ENCODE measurements around the gene SECTM1. TPM values are rescaled to one million over a fixed set of nuclear protein-coding genes. Genes with fewer than 3 reads are reported as not detected.
"Not testable (repeated sequence)": the region's sequence is repeated elsewhere in the genome, so short reads cannot be mapped to it uniquely, and the experiment has no call there.

Gene SECTM1
- 6.1 TPM for polyA plus RNA-seq (2013)

DNA sequence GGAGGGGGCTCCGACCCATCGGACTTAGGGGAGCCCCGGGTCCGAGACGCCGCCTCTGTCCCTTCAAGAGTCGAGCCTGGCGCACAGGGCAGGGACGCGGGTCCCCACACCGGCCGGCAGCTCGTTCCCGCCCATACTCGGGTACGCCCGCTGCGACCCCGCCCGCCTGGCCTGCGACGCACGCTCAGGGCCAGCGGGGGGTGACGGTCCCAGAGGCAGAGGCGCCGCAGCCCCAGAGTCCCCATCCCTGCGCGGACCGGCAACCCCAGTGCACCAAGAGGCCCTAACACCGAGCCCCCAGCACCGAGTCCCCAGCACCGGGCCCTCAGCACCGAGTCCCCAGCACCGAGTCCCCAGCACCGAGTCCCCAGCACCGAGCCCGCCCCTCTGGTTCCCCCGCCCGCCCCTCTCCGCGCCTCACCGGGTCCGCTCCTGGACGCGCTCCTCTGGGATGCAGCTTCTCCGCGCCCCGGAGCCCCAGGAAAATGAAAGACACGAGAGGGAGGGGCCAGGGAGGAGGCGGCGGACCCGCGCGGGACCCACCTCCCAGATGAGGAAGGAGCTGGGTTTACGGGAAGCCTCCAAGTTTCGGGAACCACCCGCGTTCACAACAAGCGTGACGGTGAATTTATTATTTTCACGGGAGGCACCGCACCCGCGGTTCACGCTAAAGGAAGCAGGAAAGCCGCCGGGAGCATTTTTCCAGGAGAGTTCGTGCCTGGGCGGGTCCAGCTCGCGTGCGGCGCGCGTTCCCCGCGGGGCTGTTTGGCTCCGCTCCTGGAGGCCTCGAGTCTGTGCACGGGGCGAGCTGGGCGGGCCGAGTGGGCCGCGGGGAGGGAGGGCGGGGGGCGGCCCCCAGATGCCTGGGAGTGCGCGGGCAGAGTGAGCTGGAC is at the start of gene SECTM1:
SECTM1 (minus strand) TSS at position 488 of the 893 bp plus-strand sequence. CDS start 6,526 bp downstream, outside the sequence.
- H3K36me3 ChIP-seq (ENCODE audit: control insufficient read depth in 4 of 4, insufficient read depth in 4 of 4, low read length in 3 of 4) = no peaks in the 10 kb centered on the region
- H3K27ac ChIP-seq (ENCODE audit: insufficient read depth in 1 of 2, low read depth in 1 of 2, low read length in 2 of 2, poor library complexity in 1 of 2, severe bottlenecking in 2 of 2) = peak within 1 kb of the TSS in 1 of 2 experiments; percentile 76
- peaks cover 0 to 48% (median 48%) of the 10 kb centered on the region in 4 experiments for H3K4me1 ChIP-seq (ENCODE audit: control extremely low read depth in 1 of 4, control insufficient read depth in 4 of 4, insufficient read depth in 4 of 4, low read length in 3 of 4)
- POLR2A ChIA-PET = interaction anchor here (0.9 to 1.8 kb wide), 4 partner anchors 9 to 92 kb away, joined by 3 to 5 read pairs (median 4); no protein-coding TSS in a partner anchor
- H3K9me3 ChIP-seq (ENCODE audit: control extremely low read depth in 1 of 5, control insufficient read depth in 4 of 5, insufficient read depth in 2 of 5, low read depth in 1 of 5, low read length in 4 of 5) = no peaks in the 10 kb centered on the region
- 1% methylated on average over 80 of the region's 90 CpGs for WGBS (ENCODE audit: insufficient coverage)
- H3K4me3 ChIP-seq (ENCODE audit: control insufficient read depth in 1 of 7, extremely low read depth in 1 of 7, insufficient read depth in 4 of 7, low read depth in 2 of 7, low read length in 6 of 7) = peak within 1 kb of the TSS; percentile 19 to 80 (median 56)
- DNase-seq = peak in 1 of 3 donors; percentile 18
- H3K27me3 ChIP-seq (replicated peaks in 2 of 5; ENCODE audit: control insufficient read depth in 4 of 5, insufficient read depth in 5 of 5, low read length in 4 of 5) = peaks cover 0 to 7% (median 0%) of the 10 kb centered on the region in 5 experiments
- CTCF ChIA-PET = interaction anchor here (0.6 to 3.5 kb wide), 8 partner anchors 10 to 92 kb away, joined by 3 to 19 read pairs (median 6); no protein-coding TSS in a partner anchor

GRCh38 chr17:82382933-82383255 is 49.3 kb upstream of the SECTM1 start:
- peaks cover 2 to 76% (median 15%) of the 10 kb centered on the region in 5 experiments for H3K27me3 ChIP-seq (replicated peaks in 2 of 5; ENCODE audit: control insufficient read depth in 4 of 5, insufficient read depth in 5 of 5, low read length in 4 of 5)

GRCh38 chr17:82382220-82382932 is 48.8 kb upstream of the SECTM1 start:
- 81% methylated on average over 11 of the region's 21 CpGs for WGBS (ENCODE audit: insufficient coverage)
- H3K36me3 ChIP-seq (ENCODE audit: control insufficient read depth in 4 of 4, insufficient read depth in 4 of 4, low read length in 3 of 4); H3K4me3 ChIP-seq (ENCODE audit: control insufficient read depth in 1 of 7, extremely low read depth in 1 of 7, insufficient read depth in 4 of 7, low read depth in 2 of 7, low read length in 6 of 7); POLR2A ChIA-PET; H3K9me3 ChIP-seq (ENCODE audit: control extremely low read depth in 1 of 5, control insufficient read depth in 4 of 5, insufficient read depth in 2 of 5, low read depth in 1 of 5, low read length in 4 of 5); H3K4me1 ChIP-seq (ENCODE audit: control extremely low read depth in 1 of 4, control insufficient read depth in 4 of 4, insufficient read depth in 4 of 4, low read length in 3 of 4); DNase-seq; H3K27ac ChIP-seq (ENCODE audit: insufficient read depth in 1 of 2, low read depth in 1 of 2, low read length in 2 of 2, poor library complexity in 1 of 2, severe bottlenecking in 2 of 2): not testable (repeated sequence)
- CTCF ChIA-PET = interaction anchor here (1.4 kb wide), 1 partner anchor 32 kb away, joined by 4 read pairs; no protein-coding TSS in a partner anchor
- H3K27me3 ChIP-seq (replicated peaks in 2 of 5; ENCODE audit: control insufficient read depth in 4 of 5, insufficient read depth in 5 of 5, low read length in 4 of 5) = peaks cover 2 to 77% (median 15%) of the 10 kb centered on the region in 5 experiments

More at GRCh38 chr17:82382933-82383255, 49.3 kb upstream of the SECTM1 start:
- no peak for DNase-seq
- WGBS (ENCODE audit: insufficient coverage) = 88% methylated on average over 8 of the region's 11 CpGs
- H3K4me1 ChIP-seq (ENCODE audit: control extremely low read depth in 1 of 4, control insufficient read depth in 4 of 4, insufficient read depth in 4 of 4, low read length in 3 of 4) = peaks cover 0 to 10% (median 9%) of the 10 kb centered on the region in 4 experiments
- POLR2A ChIA-PET = no interaction called here
- no peak overlapping the region for H3K27ac ChIP-seq (ENCODE audit: insufficient read depth in 1 of 2, low read depth in 1 of 2, low read length in 2 of 2, poor library complexity in 1 of 2, severe bottlenecking in 2 of 2)
- H3K4me3 ChIP-seq (ENCODE audit: control insufficient read depth in 1 of 7, extremely low read depth in 1 of 7, insufficient read depth in 4 of 7, low read depth in 2 of 7, low read length in 6 of 7) = no peak overlapping the region
- CTCF ChIA-PET = no interaction called here
- no peaks in the 10 kb centered on the region for H3K36me3 ChIP-seq (ENCODE audit: control insufficient read depth in 4 of 4, insufficient read depth in 4 of 4, low read length in 3 of 4)
- no peaks in the 10 kb centered on the region for H3K9me3 ChIP-seq (ENCODE audit: control extremely low read depth in 1 of 5, control insufficient read depth in 4 of 5, insufficient read depth in 2 of 5, low read depth in 1 of 5, low read length in 4 of 5)

GRCh38 chr17:82381703-82382009 is 48.1 kb upstream of the SECTM1 start:
- H3K4me3 ChIP-seq (ENCODE audit: control insufficient read depth in 1 of 7, extremely low read depth in 1 of 7, insufficient read depth in 4 of 7, low read depth in 2 of 7, low read length in 6 of 7); DNase-seq; POLR2A ChIA-PET; H3K36me3 ChIP-seq (ENCODE audit: control insufficient read depth in 4 of 4, insufficient read depth in 4 of 4, low read length in 3 of 4); H3K4me1 ChIP-seq (ENCODE audit: control extremely low read depth in 1 of 4, control insufficient read depth in 4 of 4, insufficient read depth in 4 of 4, low read length in 3 of 4); H3K9me3 ChIP-seq (ENCODE audit: control extremely low read depth in 1 of 5, control insufficient read depth in 4 of 5, insufficient read depth in 2 of 5, low read depth in 1 of 5, low read length in 4 of 5); H3K27ac ChIP-seq (ENCODE audit: insufficient read depth in 1 of 2, low read depth in 1 of 2, low read length in 2 of 2, poor library complexity in 1 of 2, severe bottlenecking in 2 of 2): not testable (repeated sequence)
- 94% methylated on average over 6 of the region's 10 CpGs for WGBS (ENCODE audit: insufficient coverage)
- CTCF ChIA-PET = interaction anchor here (1.4 kb wide), 1 partner anchor 31 kb away, joined by 4 read pairs; no protein-coding TSS in a partner anchor
- H3K27me3 ChIP-seq (replicated peaks in 2 of 5; ENCODE audit: control insufficient read depth in 4 of 5, insufficient read depth in 5 of 5, low read length in 4 of 5) = peaks cover 2 to 72% (median 15%) of the 10 kb centered on the region in 5 experiments

GRCh38 chr17:82380860-82381702 is 47.5 kb upstream of the SECTM1 start:
- Histone ChIP-seq H3K4me1 (ENCODE audit: control extremely low read depth in 1 of 4, control insufficient read depth in 4 of 4, insufficient read depth in 4 of 4, low read length in 3 of 4) (no peaks in the 10 kb centered on the region), H3K4me3 (ENCODE audit: control insufficient read depth in 1 of 7, extremely low read depth in 1 of 7, insufficient read depth in 4 of 7, low read depth in 2 of 7, low read length in 6 of 7) (no peak overlapping the region), H3K27me3 (replicated peaks in 2 of 5; ENCODE audit: control insufficient read depth in 4 of 5, insufficient read depth in 5 of 5, low read length in 4 of 5) (peaks cover 2 to 72% (median 12%) of the 10 kb centered on the region in 5 experiments), H3K9me3 (ENCODE audit: control extremely low read depth in 1 of 5, control insufficient read depth in 4 of 5, insufficient read depth in 2 of 5, low read depth in 1 of 5, low read length in 4 of 5) (no peaks in the 10 kb centered on the region), H3K27ac (ENCODE audit: insufficient read depth in 1 of 2, low read depth in 1 of 2, low read length in 2 of 2, poor library complexity in 1 of 2, severe bottlenecking in 2 of 2) (no peak overlapping the region), H3K36me3 (ENCODE audit: control insufficient read depth in 4 of 4, insufficient read depth in 4 of 4, low read length in 3 of 4) (no peaks in the 10 kb centered on the region)
- WGBS (ENCODE audit: insufficient coverage) = 81% methylated on average over 13 of the region's 23 CpGs
- DNase-seq = no peak
- ChIA-PET POLR2A (no interaction called here), CTCF (interaction anchor here (1.4 kb wide), 1 partner anchor 30 kb away, joined by 4 read pairs; no protein-coding TSS in a partner anchor)

GRCh38 chr17:82378741-82379021 is 45.1 kb upstream of the SECTM1 start:
- H3K27me3 ChIP-seq (replicated peaks in 2 of 5; ENCODE audit: control insufficient read depth in 4 of 5, insufficient read depth in 5 of 5, low read length in 4 of 5) = peaks cover 2 to 72% (median 16%) of the 10 kb centered on the region in 5 experiments

More at GRCh38 chr17:82378741-82379021, 45.1 kb upstream of the SECTM1 start:
- Histone ChIP-seq H3K27ac (ENCODE audit: insufficient read depth in 1 of 2, low read depth in 1 of 2, low read length in 2 of 2, poor library complexity in 1 of 2, severe bottlenecking in 2 of 2) (no peak overlapping the region), H3K4me3 (ENCODE audit: control insufficient read depth in 1 of 7, extremely low read depth in 1 of 7, insufficient read depth in 4 of 7, low read depth in 2 of 7, low read length in 6 of 7) (no peak overlapping the region), H3K4me1 (ENCODE audit: control extremely low read depth in 1 of 4, control insufficient read depth in 4 of 4, insufficient read depth in 4 of 4, low read length in 3 of 4) (peaks cover 0 to 6% (median 3%) of the 10 kb centered on the region in 4 experiments), H3K36me3 (ENCODE audit: control insufficient read depth in 4 of 4, insufficient read depth in 4 of 4, low read length in 3 of 4) (no peaks in the 10 kb centered on the region), H3K9me3 (ENCODE audit: control extremely low read depth in 1 of 5, control insufficient read depth in 4 of 5, insufficient read depth in 2 of 5, low read depth in 1 of 5, low read length in 4 of 5) (no peaks in the 10 kb centered on the region)
- DNase-seq = no peak
- ChIA-PET CTCF (interaction anchor here (1.1 to 1.3 kb wide), 2 partner anchors 12 to 13 kb away, joined by 3 read pairs; no protein-coding TSS in a partner anchor), POLR2A (interaction anchor here (0.6 kb wide), 1 partner anchor 81 kb away, joined by 3 read pairs; no protein-coding TSS in a partner anchor)
- 80% methylated on average over 9 of the region's 10 CpGs for WGBS (ENCODE audit: insufficient coverage)
